Central memory CD4-positive, alpha-beta T cell (primary cell): ENCODE measurements around the gene CEACAM6.

Experiments
- DNase-seq: peaks from one replicate; pipeline ENCODE4 v3.0.0; 2022

CEACAM6 gene

DNA sequence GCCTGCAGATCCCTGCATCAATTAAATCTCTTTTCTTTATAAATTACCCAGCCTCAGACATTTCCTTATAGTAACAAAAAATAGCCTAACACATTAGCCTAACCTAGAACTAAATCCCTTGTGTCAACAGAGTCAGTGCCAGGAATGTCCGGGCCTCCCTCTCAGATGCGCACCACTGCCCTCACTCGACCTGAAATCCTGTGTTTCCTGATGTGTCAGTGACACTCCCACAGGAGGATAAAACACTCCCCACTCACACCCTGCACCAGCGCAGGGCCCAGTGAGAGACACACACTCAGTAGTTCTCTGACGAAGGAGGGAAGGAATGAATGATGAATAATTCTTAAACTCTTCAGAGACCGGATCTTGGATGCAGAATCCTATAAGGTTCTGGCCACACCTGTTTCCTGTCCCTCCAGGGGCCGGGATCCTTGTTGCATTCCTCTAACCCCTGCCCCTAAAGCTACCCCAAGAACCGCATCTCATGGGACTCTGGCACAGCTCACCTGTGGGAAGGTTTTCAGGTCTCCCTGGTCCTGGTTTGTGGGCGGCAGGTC, 44.2 kb downstream of the CEACAM6 start:
- no peak for DNase-seq

DNA sequence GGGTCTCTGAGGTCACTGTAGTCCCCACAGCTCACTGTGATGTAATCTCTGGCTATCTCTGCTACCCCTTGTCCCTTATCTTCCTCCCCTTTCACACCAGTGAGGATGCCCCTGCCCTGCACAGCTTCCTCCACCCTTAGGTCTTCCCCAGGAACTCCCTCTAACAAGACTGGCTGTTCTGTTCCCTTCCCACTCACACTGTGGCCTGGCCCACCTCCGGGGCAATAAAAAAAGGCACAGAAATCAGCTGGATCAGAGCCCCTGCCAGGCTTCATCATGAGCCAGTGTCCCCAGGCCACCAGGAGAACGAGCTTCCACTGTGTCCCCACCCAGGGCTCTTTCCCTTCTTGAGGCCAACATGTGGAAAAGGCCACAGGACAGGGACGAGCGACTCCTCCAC, 45.7 kb downstream of the CEACAM6 start:
- no peak for DNase-seq

- no peak for DNase-seq
Observed at GRCh38 chr19:41801792-41802211, 46.5 kb downstream of the CEACAM6 start.

GRCh38 chr19:41802770-41803169, 47.4 kb downstream of the CEACAM6 start:
- DNase-seq, result no peak

DNA sequence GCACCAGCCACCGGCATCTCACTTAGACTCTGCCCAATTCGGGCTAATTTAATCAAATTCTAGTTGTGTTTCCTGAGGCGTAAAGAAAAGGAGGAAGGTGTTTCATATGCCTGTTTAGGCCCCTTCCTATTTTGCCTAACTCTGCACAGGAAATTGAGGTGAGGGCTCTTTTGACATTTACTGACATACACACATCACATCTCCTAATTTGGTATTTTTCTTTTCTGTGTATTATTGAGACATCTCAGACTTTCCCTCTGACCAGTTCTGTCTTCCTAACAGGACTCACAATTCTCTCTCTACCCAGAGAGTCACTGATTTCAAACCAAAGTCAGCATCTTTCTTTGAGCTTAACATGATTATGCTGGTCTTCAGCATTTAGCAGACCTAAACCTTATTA, 49.0 kb downstream of the CEACAM6 start:
- no peak for DNase-seq

GRCh38 chr19:41807176-41807575, 51.8 kb downstream of the CEACAM6 start:
- no peak for DNase-seq

- no peak for DNase-seq
Observed at GRCh38 chr19:41808663-41809566, 53.6 kb downstream of the CEACAM6 start.

GRCh38 chr19:41810301-41810700, 55.0 kb downstream of the CEACAM6 start:
- DNase-seq, result no peak

GRCh38 chr19:41811036-41811435, 55.7 kb downstream of the CEACAM6 start:
- DNase-seq, result no peak

GRCh38 chr19:41811981-41812380, 56.7 kb downstream of the CEACAM6 start:
- DNase-seq, result no peak

DNA sequence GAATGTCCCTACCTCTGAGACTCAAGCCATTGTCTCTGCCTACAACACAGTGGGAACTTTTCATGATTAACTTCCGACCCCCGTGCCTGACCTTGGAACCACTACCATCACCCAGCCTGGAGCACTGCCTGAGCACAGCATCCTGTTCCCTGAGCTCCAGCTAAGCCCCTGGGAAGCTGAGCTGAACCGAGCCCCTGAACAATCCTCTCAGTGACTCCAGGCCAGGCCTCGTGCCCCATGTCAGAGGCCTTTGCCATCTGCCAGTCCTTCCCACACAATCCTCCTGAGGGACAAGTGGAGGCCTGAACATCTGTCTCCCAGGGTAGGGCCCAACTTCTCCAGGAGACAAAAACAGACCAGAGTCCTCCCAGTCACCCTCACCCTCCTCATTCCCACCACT, 58.6 kb downstream of the CEACAM6 start:
- DNase-seq, result no peak

DNA sequence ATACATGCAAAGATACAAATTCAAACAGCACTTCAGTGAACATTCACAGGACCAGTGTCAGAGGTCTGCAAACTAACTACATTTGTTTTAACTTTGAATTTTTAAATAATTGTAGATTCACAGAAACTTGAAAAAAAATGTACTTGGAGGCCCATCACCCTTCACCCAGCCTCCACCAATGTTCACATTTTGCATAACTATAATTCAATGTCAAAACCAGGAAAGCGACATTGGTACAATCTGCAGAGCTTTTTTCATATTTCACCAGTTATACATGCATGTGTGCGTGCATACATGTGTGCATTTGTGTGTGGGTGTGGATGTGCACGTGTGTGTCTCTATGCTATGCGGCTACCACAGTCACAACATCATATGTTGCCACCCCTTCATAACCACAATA, 60.0 kb downstream of the CEACAM6 start:
- no peak for DNase-seq

DNA sequence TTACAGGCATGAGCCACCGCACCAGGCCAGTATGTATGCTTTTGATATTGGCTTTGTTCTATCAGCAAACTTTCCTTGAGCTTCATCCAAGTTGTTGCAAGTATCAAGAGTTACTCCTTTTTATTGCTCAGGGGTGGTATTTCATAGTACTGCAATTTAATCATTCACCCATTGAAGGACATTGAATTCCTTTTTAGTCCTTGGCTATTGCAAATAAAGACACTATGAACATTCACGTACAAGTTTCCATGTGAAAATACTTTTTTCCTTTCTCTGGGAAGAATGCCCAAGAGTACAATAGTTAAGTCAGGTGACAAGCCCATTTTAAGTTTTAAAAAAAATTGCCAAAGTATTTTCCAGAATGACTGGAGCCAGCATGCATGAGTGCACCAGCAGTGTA, 61.4 kb downstream of the CEACAM6 start:
- no peak for DNase-seq

DNA sequence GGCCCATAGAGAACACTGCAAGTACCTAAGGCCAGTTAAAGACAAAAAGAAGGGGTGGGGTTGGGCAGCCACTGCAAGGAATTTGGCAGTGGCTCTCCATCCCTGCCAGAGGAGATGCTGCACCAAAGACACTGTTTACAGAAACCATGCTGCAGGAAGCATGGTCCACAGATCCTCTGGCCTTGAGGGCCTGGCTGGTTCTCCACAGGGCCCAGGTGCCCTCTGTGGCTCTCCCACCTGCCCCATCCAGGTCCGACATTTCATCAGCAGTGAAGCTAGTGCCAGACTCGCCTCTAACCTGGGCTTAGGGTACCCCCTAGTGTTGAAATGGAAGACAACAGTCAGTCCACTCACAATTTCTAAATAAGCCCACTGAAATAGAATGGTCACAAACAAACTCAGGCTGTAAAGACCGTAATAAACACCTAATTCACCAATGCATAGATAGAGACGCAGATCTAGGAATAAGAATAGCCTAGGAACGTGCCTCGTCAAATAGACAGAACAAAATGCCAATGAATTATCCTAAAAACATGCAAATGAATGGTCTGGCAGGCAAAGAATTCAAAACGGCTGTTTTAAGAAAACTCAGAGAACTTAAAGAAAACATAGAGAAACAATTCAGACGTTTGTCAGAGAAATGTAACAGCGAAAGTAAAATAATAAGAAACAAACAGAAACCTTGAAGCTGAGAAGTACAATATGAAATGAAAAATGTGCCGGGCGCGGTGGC, 65.8 kb downstream of the CEACAM6 start:
- DNase-seq, result peak; percentile 39
